Heart left ventricle (tissue), 16 donors: ENCODE data around the gene FLNB. TPM values are rescaled to one million over a fixed set of nuclear protein-coding genes. Genes with fewer than 3 reads are reported as not detected.

Source experiments
- ATAC-seq, 4 donors: fragments of 200-7000 bp; cut with Tn5 transposase; one replicate each; pipeline ENCODE4 v1.9.1; 2020 to 2022; ENCODE audit warnings: moderate library complexity in 4 of 4, mild to moderate bottlenecking in 3 of 4, moderate number of reproducible peaks in 1 of 4
- DNase-seq, 5 donors: peaks; one replicate each; pipeline ENCODE4 v3.0.0-alpha.2; 2020
- H3K27ac ChIP-seq, 12 donors: fragments of 200-600 bp; sonication (generic) in 4 of 12; one replicate each; pipeline versions ENCODE4 v1.5.0 to v1.8.0; 2016 to 2022; ENCODE audit warnings: mild to moderate bottlenecking in 2 of 12
- H3K27me3 ChIP-seq, 9 donors: fragments of 200-600 bp; sonication (generic) in 2 of 9; one replicate each; pipeline versions ENCODE4 v1.5.1 to v1.8.0; 2016 to 2022; ENCODE audit warnings: mild to moderate bottlenecking in 3 of 9
- H3K36me3 ChIP-seq, 9 donors: fragments of 200-600 bp; sonication (generic) in 2 of 9; one replicate each; pipeline versions ENCODE4 v1.5.0 to v1.8.0; 2018 to 2022; ENCODE audit warnings: mild to moderate bottlenecking in 2 of 9
- H3K4me1 ChIP-seq, 12 donors: fragments of 200-600 bp; sonication (generic) in 4 of 12; one replicate each; pipeline versions ENCODE4 v1.5.0 to v1.8.0; 2016 to 2022; ENCODE audit warnings: mild to moderate bottlenecking in 3 of 12
- H3K4me3 ChIP-seq, 12 donors: fragments of 200-600 bp; sonication (generic) in 4 of 12; one replicate each; pipeline versions ENCODE4 v1.5.0 to v1.8.0; 2017 to 2022; ENCODE audit warnings: mild to moderate bottlenecking in 9 of 12, moderate library complexity in 4 of 12
- H3K9me3 ChIP-seq, 12 donors: fragments of 200-600 bp; sonication (generic) in 4 of 12; one replicate each; pipeline versions ENCODE4 v1.5.0 to v1.8.0; 2016 to 2022; ENCODE audit warnings: mild to moderate bottlenecking in 1 of 12
- POLR2A ChIP-seq, 2 donors: fragments of 450-650 bp; IDR thresholded peaks; one replicate each; pipeline ENCODE4 v1.6.1; 2017; ENCODE audit warnings: antibody characterized with exemption in 2 of 2, mild to moderate bottlenecking in 2 of 2, moderate library complexity in 2 of 2
- WGBS, 4 donors: extraction: QIAGEN DNeasy Blood & Tissue Kit in 2 of 4; methylation state at CpG; one replicate each; pipeline versions ENCODE4 v1.1.5 to v1.1.7; 2013 to 2018; 5-methylcytosine and 5-hydroxymethylcytosine counted together
- intact Hi-C, 10 donors: fragments of 100-400 bp; cut with DNase I; formaldehyde crosslinking; loops; one replicate each; pipeline versions ENCODE4 v1.11.1 to v1.14.2; 2022
- polyA plus RNA-seq, 2 donors: library from polyadenylated mRNA; stranded (reverse); fragments of 200-250 nt; gene quantifications; one replicate each; pipeline ENCODE4 v1.2.3, GENCODE V29; 2013
- total RNA-seq, 9 donors: library from RNA; depleted of rRNA in 2 of 9; stranded (reverse); fragments of >200 nt in 2 of 9; fragmentation: NEBNext Ultra II Directional in 3 of 9; extraction: Animal tissue kit (Norgen Biotek cat#: 25700) in 3 of 9; gene quantifications; one replicate each; pipeline versions ENCODE4 v1.1.0 to v1.2.4, GENCODE V29; 2016 to 2023
- TF ChIP-seq, protein P1 (sequence below), 12 donors: fragments of 200-600 bp; sonication (generic) in 4 of 12; IDR thresholded peaks; one replicate each; pipeline versions ENCODE4 v1.5.0 to v1.8.0; 2018 to 2022; ENCODE audit warnings: antibody characterized with exemption in 12 of 12, mild to moderate bottlenecking in 5 of 12
- donor health status: ischemic (EF 13 %, LVEDD 7.1; RV severe dilation, severe dysfunction).
- donor health status: healthy with polysubstance abuse.
- donor health status: DM: no; HTN: yes; CAD: no.
- donor health status: DM: no; HTN: no; CAD: no.
- donor health status: ischemic (EF 25% LVEDD 6.9; RV normal size, moderate dysfunction).
- donor health status: ischemic (EF 25% LVEDD 5.7; RV mildly dilated, moderate dysfunction).
- donor health status: healthy.
- donor health status: DM: yes; HTN: yes; CAD: no.
- donor health status: ischemic (EF 35%, LVEDD 5.7; RV mildly dilated, moderate dysfunction).
- donor health status: nonischemic (EF 11% LVEDD 7.7; RV severe dilation, severe dysfunction).
- donor health status: DM: yes; HTN: yes; CAD: no.
- donor health status: PGD.
- donor health status: ischemic (EF 29% LVEDD 5.4; RV normal size, mild dysfunction).
- donor health status: nonischemic (EF 23%, LVEDD 6.1; RV moderate dilation, normal function).

FLNB gene
- total and polyA plus RNA-seq, 11 donors, result 30.5 to 75.6 (median 40.6) TPM

DNA sequence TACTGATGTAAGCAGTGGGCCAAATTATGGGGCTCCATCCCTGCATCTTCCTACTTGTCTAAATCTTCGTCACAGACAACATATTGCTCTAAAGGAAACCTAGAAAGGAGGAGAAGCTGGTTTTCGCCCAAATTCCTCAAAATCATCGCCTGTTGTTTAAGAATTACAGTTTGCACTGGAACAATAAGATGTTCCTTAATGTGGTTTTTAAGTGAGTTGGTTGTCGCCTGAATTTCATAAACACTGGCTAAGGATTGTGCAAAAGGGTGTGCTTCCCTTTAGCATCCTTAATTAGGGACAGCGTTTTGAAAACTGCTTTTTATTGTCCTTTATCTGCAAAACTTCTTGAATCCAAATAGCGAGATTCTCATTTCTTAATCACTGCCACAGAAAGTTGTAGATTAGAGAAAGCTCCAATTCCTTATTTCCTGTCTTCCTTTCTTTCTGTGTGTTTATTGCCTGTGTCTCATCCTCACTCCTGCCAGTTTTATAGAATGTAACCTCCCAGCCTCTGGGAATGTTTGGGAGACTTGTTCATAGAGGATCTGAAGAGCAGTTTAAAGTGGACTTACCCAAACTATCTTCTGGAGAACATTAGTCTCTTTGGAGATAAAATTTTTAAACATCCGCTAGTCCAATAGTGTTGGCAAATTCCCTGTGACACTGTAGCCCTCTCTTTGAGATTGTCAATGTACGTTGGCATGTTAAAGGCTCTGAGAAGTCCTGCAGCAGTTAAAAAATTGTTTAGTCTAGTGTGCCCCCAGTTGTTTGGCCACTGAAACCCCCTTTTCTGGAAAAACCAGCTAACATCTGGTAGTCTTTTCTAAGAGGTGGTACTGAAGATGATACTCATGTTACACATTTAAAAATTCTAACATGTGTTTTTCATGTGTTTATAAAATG is 50.4 kb downstream of the FLNB start:
- intact Hi-C loops, result no loop called here
- DNase-seq (no peak), ATAC-seq (no peak)
- H3K4me1 ChIP-seq, result peaks cover 0 to 61% (median 37%) of the 10 kb centered on the region in 12 donors
- no peaks in the 10 kb centered on the region for H3K9me3 ChIP-seq
- 74 to 79% (median 78%) methylated on average over 8 of the region's 8 CpGs for WGBS, 4 donors
- H3K27ac ChIP-seq, result peak overlapping the region in 8 of 12 donors; percentile 4 to 82 (median 56)
- no peak overlapping the region for H3K4me3 ChIP-seq
- H3K27me3 ChIP-seq, result no peaks in the 10 kb centered on the region
- H3K36me3 ChIP-seq, result peaks cover 0 to 6% (median 0%) of the 10 kb centered on the region in 9 donors
- TF ChIP-seq, protein P1, sequence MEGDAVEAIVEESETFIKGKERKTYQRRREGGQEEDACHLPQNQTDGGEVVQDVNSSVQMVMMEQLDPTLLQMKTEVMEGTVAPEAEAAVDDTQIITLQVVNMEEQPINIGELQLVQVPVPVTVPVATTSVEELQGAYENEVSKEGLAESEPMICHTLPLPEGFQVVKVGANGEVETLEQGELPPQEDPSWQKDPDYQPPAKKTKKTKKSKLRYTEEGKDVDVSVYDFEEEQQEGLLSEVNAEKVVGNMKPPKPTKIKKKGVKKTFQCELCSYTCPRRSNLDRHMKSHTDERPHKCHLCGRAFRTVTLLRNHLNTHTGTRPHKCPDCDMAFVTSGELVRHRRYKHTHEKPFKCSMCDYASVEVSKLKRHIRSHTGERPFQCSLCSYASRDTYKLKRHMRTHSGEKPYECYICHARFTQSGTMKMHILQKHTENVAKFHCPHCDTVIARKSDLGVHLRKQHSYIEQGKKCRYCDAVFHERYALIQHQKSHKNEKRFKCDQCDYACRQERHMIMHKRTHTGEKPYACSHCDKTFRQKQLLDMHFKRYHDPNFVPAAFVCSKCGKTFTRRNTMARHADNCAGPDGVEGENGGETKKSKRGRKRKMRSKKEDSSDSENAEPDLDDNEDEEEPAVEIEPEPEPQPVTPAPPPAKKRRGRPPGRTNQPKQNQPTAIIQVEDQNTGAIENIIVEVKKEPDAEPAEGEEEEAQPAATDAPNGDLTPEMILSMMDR (IDR thresholded peaks at IDR 0.05), result no peak
- no peak for TF ChIP-seq POLR2A (IDR thresholded peaks at IDR 0.05)

DNA sequence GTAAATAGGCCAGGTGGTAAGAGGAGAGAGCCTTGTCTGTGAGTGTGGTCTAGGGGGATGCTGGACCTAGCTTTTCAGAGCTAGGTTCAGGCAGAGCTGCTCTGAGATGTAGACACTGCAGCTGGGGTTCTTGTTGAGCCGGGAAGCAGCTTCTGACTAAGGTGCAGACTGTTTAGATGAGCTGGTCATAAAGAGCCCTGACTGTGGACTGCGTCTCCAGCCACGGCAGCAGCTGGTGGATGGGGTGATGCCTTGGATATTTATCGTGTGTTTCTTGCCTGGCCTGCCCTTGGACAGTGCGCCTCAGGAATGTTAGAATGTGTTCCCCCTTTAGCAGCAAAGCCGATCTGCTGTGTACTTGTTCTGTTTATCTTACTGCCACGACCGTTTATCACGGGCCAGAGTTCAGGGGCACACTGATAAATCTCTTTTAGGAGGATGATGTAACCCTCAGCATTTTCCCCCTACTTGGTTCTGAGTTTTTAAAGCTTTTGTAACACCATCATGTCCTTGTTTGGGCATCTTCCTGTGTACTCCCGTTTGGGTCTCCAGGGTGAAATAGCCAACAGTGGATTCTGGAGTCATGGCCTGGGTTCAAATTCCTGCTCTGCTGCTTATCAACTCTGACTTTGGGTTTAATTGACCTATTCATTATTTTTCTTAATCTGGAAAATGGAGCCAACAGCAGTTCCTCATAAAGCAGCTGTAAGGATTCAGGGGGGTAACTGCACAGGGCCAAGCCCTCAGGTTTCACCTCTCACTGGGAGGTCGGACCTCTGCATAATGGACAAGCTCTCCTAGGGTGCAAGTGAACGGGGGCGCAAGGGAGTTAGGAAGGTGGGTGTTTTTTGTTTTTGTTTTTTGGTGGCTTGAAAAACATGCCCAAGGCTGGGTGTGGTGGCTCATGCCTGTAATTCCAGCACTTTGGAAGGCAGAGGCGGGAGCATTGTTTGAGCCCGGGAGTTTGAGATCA is 51.4 kb downstream of the FLNB start:
- Histone ChIP-seq H3K27me3 (no peaks in the 10 kb centered on the region), H3K4me3 (no peak overlapping the region), H3K27ac (peak overlapping the region in 9 of 12 donors; percentile 4 to 82 (median 53)), H3K9me3 (no peaks in the 10 kb centered on the region), H3K4me1 (peaks cover 0 to 61% (median 36%) of the 10 kb centered on the region in 12 donors), H3K36me3 (peaks cover 0 to 6% (median 0%) of the 10 kb centered on the region in 9 donors)
- intact Hi-C loops, result loop anchor here in 2 of 10 donors (5.0 to 10.0 kb wide), 2 partner anchors 42 to 45 kb away; no protein-coding TSS in a partner anchor
- TF ChIP-seq, protein P1 (IDR thresholded peaks at IDR 0.05), result no peak
- no peak for TF ChIP-seq POLR2A (IDR thresholded peaks at IDR 0.05)
- DNase-seq, result peak in 2 of 5 donors; percentile 31 to 50
- peak; percentile 58 to 75 (median 66) for ATAC-seq
- WGBS, 4 donors, result 34 to 47% (median 43%) methylated on average over 15 of the region's 15 CpGs

DNA sequence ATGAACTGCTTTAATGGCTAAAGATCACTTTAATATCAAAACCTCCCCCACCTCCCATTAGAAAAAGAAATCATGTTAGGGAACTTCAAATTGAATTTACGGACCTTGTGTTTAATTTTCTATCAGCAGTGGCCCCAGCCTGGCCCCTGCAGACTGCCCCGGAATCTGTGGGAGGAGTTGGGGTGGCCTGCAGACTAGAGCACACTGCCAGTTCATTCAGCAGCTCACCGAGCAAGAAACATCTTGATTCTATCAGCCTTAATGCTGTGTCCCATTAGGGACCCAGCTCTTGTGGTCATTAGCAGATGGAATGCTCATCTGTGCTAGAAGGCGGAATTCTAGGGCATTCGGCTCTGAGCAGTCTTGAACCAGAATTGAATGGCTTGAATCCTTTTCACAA is 54.2 kb downstream of the FLNB start:
- Histone ChIP-seq H3K9me3 (no peaks in the 10 kb centered on the region), H3K36me3 (no peaks in the 10 kb centered on the region), H3K4me3 (no peak overlapping the region), H3K27me3 (no peaks in the 10 kb centered on the region), H3K4me1 (peaks cover 0 to 73% (median 34%) of the 10 kb centered on the region in 12 donors), H3K27ac (peak overlapping the region in 3 of 12 donors; percentile 7 to 82 (median 15))
- no peak for TF ChIP-seq POLR2A (IDR thresholded peaks at IDR 0.05)
- TF ChIP-seq, protein P1 (IDR thresholded peaks at IDR 0.05), result no peak
- peak in 2 of 4 donors; percentile 21 to 50 for ATAC-seq
- DNase-seq, result peak in 1 of 5 donors; percentile 23
- intact Hi-C loops, result loop anchor here in 2 of 10 donors (5.0 to 10.0 kb wide), 2 partner anchors 45 to 48 kb away; no protein-coding TSS in a partner anchor
- WGBS, 4 donors, result 57 to 61% (median 61%) methylated on average over 5 of the region's 5 CpGs
